HTR-8/SVneo (cell line): ENCODE results near the gene POC1A.

Experiments
- DNase-seq: peaks from one replicate; pipeline ENCODE4 v3.0.0; 2011; ENCODE audit warnings: low spot score, mixed read lengths; ENCODE audit not compliant: insufficient read length
- FAIRE-seq: peaks from 2 replicates; lab custom pipeline; 2011; peaks lifted over from hg19 to GRCh38; lab: Jason Lieb, UNC

POC1A gene

DNA sequence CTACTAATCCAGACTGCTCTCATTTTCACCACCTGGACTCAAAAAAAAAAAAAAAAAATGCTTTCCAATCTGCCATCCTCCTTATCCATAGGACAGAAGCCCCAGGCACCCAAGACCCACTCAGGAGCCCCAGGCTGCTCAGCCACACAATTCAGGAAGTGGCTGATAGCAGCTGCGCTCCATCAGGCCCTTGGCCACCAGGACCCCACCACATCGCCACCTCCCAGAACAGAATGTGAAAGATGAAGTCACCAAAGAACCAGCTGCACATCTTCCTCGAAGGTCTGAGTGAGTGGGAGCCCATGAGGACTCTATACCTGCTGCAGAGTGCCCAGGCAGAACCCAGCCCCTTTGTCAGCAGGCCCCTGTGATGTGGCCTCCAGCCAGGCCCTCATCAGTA, 19.5 kb downstream of the POC1A start:
- FAIRE-seq, result no peak
- no peak for DNase-seq

DNA sequence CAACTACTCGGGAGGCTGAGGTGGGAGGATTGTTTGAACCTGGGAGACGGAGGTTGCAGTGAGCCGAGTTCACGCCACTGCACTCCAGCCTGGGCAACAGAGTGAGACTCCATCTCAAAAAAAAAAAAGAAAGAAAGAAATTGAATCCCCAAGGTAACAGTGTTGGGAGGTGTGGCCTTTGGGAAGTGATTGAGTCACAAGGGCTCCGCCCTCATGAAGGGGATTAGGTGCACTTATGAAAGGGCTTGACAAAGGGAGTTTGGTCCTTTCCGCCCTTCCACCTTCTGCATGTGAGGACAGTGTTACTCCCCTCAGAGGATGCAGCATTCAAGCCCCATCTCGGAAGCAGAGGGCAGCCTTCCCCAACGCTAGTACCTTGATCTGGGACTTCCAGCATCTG, 21.3 kb downstream of the POC1A start:
- DNase-seq (no peak), FAIRE-seq (no peak)

DNA sequence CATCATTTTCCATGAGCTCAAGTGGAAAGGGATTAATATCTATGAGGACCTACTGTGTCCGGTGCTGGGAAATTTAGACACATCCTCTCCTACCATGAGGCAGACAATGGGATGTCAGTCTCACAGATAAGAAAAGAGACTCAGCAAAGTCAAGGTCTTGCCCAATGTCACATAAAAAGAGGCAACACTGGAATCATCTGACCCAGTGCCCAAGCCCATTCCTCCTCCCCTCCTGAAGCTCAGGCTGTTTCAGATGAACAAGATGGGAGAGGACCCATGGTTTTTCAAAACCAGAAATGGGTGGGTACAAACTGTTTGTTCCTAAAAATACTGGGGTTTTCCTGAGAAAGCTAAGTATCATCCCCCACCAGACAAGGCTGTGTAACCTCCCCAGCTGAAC, 22.2 kb downstream of the POC1A start:
- DNase-seq (no peak), FAIRE-seq (no peak)

GRCh38 chr3:52130966-52131622, 23.1 kb downstream of the POC1A start:
- FAIRE-seq (no peak), DNase-seq (no peak)

DNA sequence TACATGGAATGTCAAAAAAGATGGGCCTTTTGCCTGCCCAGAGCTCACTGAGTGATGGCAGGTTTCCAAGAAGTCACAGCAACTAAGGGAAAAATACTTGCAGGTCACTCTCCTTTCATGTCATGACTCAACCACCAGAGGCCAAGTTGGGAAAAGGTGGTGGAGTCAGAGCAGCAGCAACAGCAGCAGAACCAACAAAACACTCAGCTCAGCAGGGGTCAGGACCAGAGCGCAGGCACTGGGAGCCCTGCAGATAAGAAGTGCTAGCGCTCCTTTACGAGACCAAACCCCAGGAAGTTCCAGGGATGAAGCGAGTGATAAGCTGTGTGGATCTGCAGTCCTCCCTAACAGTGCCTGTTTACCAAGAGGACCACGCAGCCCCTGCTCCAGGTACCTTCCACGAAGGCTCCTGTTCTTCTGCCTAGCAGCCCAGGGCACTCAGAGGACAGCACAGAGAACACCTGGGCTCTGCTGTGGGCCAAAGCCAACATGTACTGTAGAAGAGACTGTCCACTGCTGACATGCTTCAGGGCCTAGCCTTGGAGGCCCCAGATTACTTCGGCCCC, 26.0 kb downstream of the POC1A start:
- DNase-seq (peak; percentile 14), FAIRE-seq (no peak)

DNA sequence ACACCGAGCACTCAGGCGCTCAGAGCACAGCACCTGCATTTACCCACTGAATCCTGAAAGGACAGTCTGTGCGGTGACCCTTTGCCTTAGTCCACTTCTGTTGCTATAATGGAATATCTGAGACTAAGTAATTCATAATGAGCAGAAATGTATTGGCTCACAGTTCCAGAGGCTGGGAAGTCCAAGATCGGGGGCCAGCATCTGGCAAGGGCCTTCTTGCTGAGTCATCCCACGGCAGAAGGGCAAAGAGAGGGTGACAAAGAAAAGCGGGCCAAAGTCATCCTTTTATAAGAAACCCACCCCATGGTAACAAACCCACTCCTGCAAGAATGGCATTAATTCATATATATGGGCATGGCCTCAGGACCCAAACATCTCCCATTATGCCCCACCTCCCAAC, 27.7 kb downstream of the POC1A start:
- DNase-seq, result no peak

GRCh38 chr3:52126036-52126435, 28.2 kb downstream of the POC1A start:
- FAIRE-seq (no peak), DNase-seq (no peak)

More for the DNA sequence above, 27.7 kb downstream of the POC1A start:
- FAIRE-seq, result no peak

DNA sequence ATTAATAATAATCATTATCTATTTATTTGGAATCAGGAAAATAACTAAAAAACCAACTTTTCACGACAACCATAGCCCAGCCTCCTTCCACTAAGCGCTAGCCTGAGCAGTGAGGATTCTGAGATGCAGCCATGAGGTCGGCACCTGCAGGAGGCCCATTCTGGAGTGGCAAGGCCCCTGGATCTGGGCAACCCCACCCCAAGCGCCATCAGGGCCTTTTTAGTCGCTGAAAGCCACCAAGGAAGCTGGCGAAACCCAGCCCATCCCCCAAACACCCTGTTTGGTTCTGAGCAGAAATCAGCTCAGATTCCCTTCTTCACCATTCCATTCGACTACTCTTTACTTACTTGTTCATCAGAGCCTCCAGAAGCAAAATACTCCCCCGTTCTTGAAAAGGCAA, 29.5 kb downstream of the POC1A start:
- no peak for DNase-seq
- FAIRE-seq, result no peak

DNA sequence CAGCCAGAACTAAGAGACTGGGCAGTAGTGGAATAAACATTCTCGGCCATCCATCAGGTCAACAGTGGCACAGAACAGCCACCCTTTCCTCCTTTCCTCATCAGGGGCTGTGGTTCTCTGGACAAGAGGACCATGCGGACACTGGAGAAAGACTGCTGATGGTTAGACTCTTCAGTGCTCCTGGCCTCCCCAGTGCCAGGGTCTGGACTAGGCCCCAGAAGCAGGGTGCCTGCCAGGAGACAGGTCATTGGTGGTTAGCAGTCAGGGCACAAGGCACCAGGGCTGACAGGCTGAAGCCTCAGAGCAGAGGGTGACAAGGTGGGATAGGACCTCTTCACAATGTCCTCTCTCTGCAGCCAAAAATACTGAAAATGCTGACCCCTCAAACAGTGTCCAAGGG, 30.1 kb downstream of the POC1A start:
- FAIRE-seq, result no peak
- DNase-seq, result no peak

DNA sequence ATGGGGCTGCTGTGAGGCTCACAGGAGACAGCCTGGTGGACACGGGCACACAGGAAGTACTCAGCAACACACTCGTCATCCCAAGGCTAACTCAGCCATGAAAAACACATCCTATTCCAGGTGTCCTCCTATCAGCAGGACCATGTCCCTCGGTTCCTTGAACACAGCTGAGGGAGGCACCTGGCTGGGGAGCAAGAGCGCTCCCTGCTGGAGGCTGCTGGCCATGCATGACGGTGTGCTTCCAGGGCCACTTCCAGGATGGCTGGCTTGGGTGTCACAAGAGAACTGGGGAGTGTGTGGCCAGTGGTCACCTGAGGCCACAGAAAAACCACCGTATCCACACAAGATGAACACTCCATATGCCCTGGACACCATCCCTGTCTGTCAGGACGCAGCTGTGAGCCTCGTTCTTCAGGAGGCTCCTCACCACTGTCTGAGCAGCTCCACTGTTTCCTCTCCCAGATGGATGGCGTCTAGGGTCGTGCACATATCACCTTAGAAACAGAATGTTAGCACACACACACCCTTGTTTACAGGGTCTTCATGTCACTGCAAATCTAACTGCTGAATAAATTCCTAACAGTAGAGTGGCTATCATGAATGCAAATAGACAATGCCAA, 31.0 kb downstream of the POC1A start:
- FAIRE-seq, result peak; percentile 92
- DNase-seq, result peak; percentile 84

GRCh38 chr3:52122491-52122890, 31.7 kb downstream of the POC1A start:
- DNase-seq (no peak), FAIRE-seq (no peak)

- DNase-seq (no peak), FAIRE-seq (no peak)
These were observed 32.4 kb downstream of the POC1A start for GRCh38 chr3:52121813-52122212.

DNA sequence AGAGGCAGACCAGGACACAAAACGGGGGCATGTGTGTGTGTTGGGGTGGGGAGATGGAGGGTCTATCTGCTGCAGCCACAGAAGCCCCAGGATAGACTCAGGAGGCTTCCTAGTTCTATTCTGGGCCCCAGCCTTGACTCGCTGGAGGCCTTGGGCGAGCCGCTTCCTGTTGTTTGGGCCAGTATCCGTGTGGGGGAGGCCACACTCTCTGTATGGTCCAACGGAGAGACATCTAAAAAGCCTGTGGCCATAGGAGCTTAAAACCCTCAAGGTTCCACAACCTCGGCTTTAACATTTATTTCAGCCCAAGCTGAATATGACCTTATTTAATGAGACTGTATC, 32.8 kb downstream of the POC1A start:
- DNase-seq (no peak), FAIRE-seq (no peak)

DNA sequence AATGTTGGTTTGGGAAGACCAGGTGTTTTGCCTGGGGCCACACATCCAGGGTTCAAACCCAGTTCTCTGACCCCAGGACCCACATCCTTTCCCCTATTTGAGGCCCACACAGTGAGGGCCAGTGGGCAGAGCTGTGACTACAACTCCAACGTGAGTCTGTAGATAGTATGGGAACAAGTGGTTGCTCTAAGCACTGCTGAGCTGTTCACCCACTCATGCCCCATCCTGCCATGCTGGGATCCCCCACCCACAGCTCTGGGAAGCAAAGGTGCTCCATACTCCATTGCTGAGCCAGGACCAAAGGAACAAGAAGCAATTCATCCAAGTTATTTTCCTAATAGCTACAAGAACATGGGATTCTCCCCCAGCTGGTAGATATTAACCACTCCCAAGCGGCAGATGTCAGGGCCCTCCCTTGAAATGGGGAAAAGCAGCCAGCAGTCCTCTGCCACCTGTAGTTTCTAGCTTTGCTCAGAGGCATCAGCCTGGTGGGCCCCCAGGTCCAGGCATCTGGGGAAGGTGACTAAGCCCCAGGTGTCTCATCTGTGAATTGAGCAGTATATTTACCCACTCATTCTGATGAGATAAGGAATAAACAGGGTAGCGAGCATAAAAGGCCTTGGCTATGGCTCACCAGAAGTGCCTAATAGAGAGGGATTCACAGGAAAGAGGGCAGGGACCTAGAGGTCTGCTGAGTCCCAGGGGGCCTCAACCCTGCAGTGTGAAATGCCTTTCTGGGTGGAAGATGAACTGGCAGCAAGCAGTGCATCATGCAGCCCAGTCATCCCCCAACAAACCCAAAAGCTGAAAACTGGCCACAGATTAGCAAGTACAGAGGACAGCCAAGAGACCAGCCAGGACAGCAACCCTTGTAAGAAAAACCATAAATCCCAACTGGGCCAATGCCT, 33.4 kb downstream of the POC1A start:
- DNase-seq, result no peak
- FAIRE-seq, result no peak

- DNase-seq, result no peak
- no peak for FAIRE-seq
These were observed 34.4 kb downstream of the POC1A start for GRCh38 chr3:52119826-52120225.

GRCh38 chr3:52119099-52119498, 35.1 kb downstream of the POC1A start:
- no peak for FAIRE-seq

DNA sequence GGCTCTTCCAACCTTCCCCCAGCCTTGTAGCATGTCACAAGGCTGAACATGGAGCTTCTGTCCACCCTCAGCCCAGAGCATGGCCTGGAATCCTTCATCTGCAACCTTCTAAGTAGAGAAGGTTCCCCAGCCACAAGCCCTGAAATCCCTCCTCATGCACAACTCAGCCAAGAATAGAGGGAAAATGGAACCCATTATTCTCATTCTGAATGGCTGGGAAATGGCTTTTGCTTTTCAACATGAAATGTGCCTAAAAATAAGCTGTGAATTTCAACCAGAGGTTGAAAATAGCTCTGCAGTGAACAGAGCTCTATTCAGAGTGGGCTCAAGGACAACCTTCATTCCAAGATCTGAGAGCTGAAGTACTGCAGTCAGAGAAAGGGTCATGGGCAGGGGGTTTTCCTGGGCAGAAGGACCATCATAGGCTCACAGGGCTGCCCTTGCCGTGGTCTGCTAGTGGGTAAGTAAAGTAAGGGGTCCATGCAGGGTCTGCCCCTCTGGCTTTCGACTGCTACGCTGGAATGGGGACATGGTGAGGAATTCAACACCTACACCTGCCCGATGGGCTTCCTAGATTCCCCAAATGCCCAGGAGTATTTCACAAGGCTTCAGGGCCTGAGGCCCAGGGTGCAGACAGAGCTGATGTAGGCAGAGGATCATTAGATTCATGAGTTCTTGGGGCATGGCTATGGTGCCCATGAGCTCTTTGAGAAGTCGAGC, 35.9 kb downstream of the POC1A start:
- FAIRE-seq (no peak), DNase-seq (no peak)

More at GRCh38 chr3:52119099-52119498, 35.1 kb downstream of the POC1A start:
- DNase-seq, result no peak

GRCh38 chr3:52117537-52117936, 36.7 kb downstream of the POC1A start:
- DNase-seq (no peak), FAIRE-seq (no peak)

DNA sequence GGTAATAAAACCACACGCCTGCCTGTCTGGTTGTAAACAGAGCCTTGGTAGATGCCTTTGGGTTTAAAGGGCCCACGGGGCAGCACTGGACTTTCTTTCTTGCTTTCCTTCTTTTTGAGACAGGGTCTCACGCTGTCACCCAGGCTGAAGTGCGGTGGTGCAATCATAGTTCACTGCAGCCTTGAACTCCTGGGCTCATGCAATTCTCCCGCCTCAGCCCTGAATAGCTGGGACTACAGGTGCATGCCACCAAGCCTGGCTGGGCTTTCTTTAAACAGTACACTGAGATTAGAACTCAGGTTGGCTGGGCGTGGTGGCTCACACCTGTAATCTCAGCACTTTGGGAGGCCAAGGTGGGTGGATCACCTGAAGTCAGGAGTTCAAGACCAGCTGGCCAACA, 42.2 kb downstream of the POC1A start:
- DNase-seq (no peak), FAIRE-seq (no peak)

GRCh38 chr3:52110502-52110901, 43.7 kb downstream of the POC1A start:
- FAIRE-seq (no peak), DNase-seq (no peak)
